Fibroblast of lung (primary cell): Measurements from ENCODE around the gene OXGR1. TPM values are rescaled to one million over a fixed set of nuclear protein-coding genes. Genes with fewer than 3 reads are reported as not detected.

ENCODE experiments used
- DNase-seq, 2 donors: peaks; one replicate each; pipeline versions ENCODE4 v3.0.0 to v3.0.0-alpha.2; 2010; ENCODE audit warnings: low read depth in 2 of 2
- H2AFZ ChIP-seq: 2 replicates; pipeline ENCODE4 v1.5.1; 2012; ENCODE audit warnings: low read length, control low read depth, inconsistent platforms
- H3K27ac ChIP-seq: 2 replicates; pipeline ENCODE4 v1.5.1; 2011; ENCODE audit warnings: low read length, control low read depth; ENCODE audit not compliant: insufficient read depth
- H3K27me3 ChIP-seq: 2 replicates; pipeline ENCODE4 v1.5.1; 2011; ENCODE audit warnings: mild to moderate bottlenecking, low read length; ENCODE audit not compliant: control insufficient read depth, insufficient read depth
- H3K36me3 ChIP-seq: 2 replicates; pipeline ENCODE4 v1.5.1; 2011; ENCODE audit warnings: low read length; ENCODE audit not compliant: control insufficient read depth, insufficient read depth
- H3K4me1 ChIP-seq: 2 replicates; pipeline ENCODE4 v1.5.1; 2011; ENCODE audit warnings: low read length; ENCODE audit not compliant: control insufficient read depth, insufficient read depth; ENCODE audit errors: extremely low read depth
- H3K4me2 ChIP-seq: 2 replicates; pipeline ENCODE4 v1.5.1; 2011; ENCODE audit warnings: low read length, control low read depth; ENCODE audit not compliant: insufficient read depth; ENCODE audit errors: extremely low read depth
- H3K4me3 ChIP-seq, 4 experiments: fragments of 200-600 bp in 1 of 4; sonication (generic) in 1 of 4; replicated peaks in 1 of 4; 2 replicates each; pipeline ENCODE4 v1.5.1; 2011 to 2016; ENCODE audit warnings: low read length in 4 of 4, low read depth in 3 of 4, mild to moderate bottlenecking in 3 of 4, control low read depth in 2 of 4, inconsistent platforms in 1 of 4, mixed read lengths in 1 of 4; ENCODE audit not compliant: insufficient read depth in 1 of 4; ENCODE audit errors: control extremely low read depth in 1 of 4
- H3K79me2 ChIP-seq: 2 replicates; pipeline ENCODE4 v1.5.1; 2012; ENCODE audit warnings: mild to moderate bottlenecking, low read length, inconsistent platforms; ENCODE audit not compliant: control insufficient read depth, insufficient read depth
- H3K9ac ChIP-seq: 2 replicates; pipeline ENCODE4 v1.5.1; 2011; ENCODE audit warnings: mild to moderate bottlenecking, low read length, control low read depth; ENCODE audit not compliant: insufficient read depth
- H3K9me3 ChIP-seq: 2 replicates; pipeline ENCODE4 v1.5.1; 2012; ENCODE audit warnings: low read depth, low read length; ENCODE audit not compliant: control insufficient read depth, insufficient read depth
- H4K20me1 ChIP-seq: 2 replicates; pipeline ENCODE4 v1.5.1; 2011; ENCODE audit warnings: low read length; ENCODE audit not compliant: control insufficient read depth, insufficient read depth; ENCODE audit errors: extremely low read depth
- EZH2 ChIP-seq: IDR thresholded peaks from 2 replicates; pipeline ENCODE4 v1.5.1; 2012; ENCODE audit warnings: low read length, control low read depth, mild to moderate bottlenecking; ENCODE audit errors: missing control alignments
- polyA plus RNA-seq, 2 donors: library from polyadenylated mRNA; depleted of rRNA in 1 of 2; stranded (reverse) in 1 of 2; unstranded in 1 of 2; fragments of >200 nt; gene quantifications; 2 replicates each; pipeline ENCODE4 v1.2.1, GENCODE V29; 2011 to 2012; ENCODE audit warnings: missing spikeins in 1 of 2
- total RNA-seq: library from RNA; depleted of rRNA; stranded (reverse); fragments of >200 nt; gene quantifications from 2 replicates; pipeline ENCODE4 v1.2.1, GENCODE V29; 2014
- TF ChIP-seq, protein P1 (sequence below), 2 donors: IDR thresholded peaks in 1 of 2; conservative IDR thresholded peaks in 1 of 2; 1 replicate in 1 of 2; 2 replicates in 1 of 2; pipeline ENCODE4 v1.5.1; 2011 to 2012; ENCODE audit warnings: low read length in 2 of 2, control low read depth in 1 of 2, inconsistent platforms in 1 of 2, low read depth in 1 of 2, mild to moderate bottlenecking in 1 of 2

Gene OXGR1
- total and polyA plus RNA-seq, 2 donors (not counting 1 experiment from before 2014, with no cell fraction given) = not detected

DNA sequence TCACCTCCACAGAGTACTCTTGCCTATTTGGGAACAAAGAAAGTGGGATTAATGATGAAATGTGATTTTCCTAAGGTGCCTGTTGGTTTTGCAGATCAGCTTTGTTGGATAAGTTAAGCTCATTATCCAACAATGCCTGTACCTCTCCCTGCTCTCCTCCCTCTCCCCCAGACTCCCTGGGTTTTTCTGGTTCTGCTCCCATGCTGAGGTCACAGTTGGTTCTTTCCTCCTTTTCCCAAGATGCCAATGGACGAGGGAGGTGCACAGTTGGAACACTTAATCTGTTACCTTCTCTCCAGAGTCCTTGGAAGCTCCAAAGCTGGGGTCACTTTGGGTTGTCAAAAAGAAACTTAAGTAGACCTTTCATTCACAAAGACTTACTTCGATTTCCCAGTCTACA lies 1.6 kb downstream of the OXGR1 start:
- Histone ChIP-seq H2AFZ (no peak overlapping the region), H3K4me2 (no peak overlapping the region), H3K9me3 (no peaks in the 10 kb centered on the region), H3K4me3 (no peak overlapping the region), H3K9ac (no peak overlapping the region), H3K36me3 (no peaks in the 10 kb centered on the region), H4K20me1 (no peaks in the 10 kb centered on the region), H3K27me3 (peaks cover 18% of the 10 kb centered on the region), H3K4me1 (no peaks in the 10 kb centered on the region), H3K27ac (no peak overlapping the region), H3K79me2 (no peaks in the 10 kb centered on the region)
- no peak for DNase-seq
- TF ChIP-seq EZH2 = no peak
- TF ChIP-seq, protein P1, sequence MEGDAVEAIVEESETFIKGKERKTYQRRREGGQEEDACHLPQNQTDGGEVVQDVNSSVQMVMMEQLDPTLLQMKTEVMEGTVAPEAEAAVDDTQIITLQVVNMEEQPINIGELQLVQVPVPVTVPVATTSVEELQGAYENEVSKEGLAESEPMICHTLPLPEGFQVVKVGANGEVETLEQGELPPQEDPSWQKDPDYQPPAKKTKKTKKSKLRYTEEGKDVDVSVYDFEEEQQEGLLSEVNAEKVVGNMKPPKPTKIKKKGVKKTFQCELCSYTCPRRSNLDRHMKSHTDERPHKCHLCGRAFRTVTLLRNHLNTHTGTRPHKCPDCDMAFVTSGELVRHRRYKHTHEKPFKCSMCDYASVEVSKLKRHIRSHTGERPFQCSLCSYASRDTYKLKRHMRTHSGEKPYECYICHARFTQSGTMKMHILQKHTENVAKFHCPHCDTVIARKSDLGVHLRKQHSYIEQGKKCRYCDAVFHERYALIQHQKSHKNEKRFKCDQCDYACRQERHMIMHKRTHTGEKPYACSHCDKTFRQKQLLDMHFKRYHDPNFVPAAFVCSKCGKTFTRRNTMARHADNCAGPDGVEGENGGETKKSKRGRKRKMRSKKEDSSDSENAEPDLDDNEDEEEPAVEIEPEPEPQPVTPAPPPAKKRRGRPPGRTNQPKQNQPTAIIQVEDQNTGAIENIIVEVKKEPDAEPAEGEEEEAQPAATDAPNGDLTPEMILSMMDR (conservative IDR thresholded peaks at IDR 0.05 in 1 of 2, IDR thresholded peaks at IDR 0.05 in 1 of 2; ENCODE audit: low read depth in 1 of 2, low read length in 2 of 2) = no peak

DNA sequence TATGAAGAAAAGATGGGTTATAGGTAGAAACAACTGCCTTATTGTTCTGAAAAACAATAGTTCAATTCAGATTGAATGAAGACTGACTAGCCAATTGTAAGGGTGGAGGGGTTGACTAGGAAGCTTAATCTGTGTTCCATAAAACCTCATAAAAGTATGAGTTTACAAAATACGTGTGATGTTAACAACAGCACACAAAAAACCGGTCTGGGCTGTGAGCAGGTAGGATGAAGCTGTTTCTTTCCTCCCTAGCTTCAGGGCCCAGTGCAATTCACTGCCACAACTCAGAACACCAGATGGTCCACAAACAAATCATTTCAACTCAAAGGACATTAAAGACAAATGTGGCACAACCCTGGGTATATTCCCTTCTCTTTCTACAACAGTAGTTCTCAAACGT lies 3.2 kb downstream of the OXGR1 start:
- peaks cover 16% of the 10 kb centered on the region for H3K27me3 ChIP-seq
- no peaks in the 10 kb centered on the region for H3K36me3 ChIP-seq
- H3K4me1 ChIP-seq = no peaks in the 10 kb centered on the region
- no peak overlapping the region for H3K27ac ChIP-seq
- H3K4me2 ChIP-seq = no peak overlapping the region
- H3K9me3 ChIP-seq = no peaks in the 10 kb centered on the region
- H3K79me2 ChIP-seq = no peaks in the 10 kb centered on the region
- no peaks in the 10 kb centered on the region for H4K20me1 ChIP-seq
- no peak for DNase-seq
- TF ChIP-seq, protein P1 (conservative IDR thresholded peaks at IDR 0.05 in 1 of 2, IDR thresholded peaks at IDR 0.05 in 1 of 2; ENCODE audit: low read depth in 1 of 2, low read length in 2 of 2) = no peak
- TF ChIP-seq EZH2 = no peak
- no peak overlapping the region for H2AFZ ChIP-seq
- H3K9ac ChIP-seq = no peak overlapping the region
- H3K4me3 ChIP-seq = no peak overlapping the region

DNA sequence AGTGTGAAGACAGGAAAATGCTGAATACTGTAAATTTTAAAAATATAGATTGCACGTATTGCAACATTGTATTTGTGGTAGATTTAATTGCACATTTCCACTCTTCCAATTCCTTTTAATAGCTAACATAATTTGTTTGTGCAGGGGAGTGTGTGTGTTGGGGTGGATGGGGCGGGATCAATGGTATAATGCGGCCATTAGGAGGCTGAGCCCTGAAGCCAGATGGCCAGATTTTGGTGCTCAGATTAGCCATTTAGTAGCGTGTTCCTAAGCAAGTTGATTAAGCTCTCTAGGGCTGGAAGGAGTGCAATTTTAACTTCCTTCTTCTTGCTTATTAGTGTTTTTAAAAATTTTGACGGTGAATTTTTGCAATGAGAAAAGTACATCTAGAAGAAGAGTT lies 5.8 kb downstream of the OXGR1 start:
- TF ChIP-seq, protein P1 (conservative IDR thresholded peaks at IDR 0.05 in 1 of 2, IDR thresholded peaks at IDR 0.05 in 1 of 2; ENCODE audit: low read depth in 1 of 2, low read length in 2 of 2) = no peak
- no peak for TF ChIP-seq EZH2
- Histone ChIP-seq H3K79me2 (no peaks in the 10 kb centered on the region), H3K27me3 (peaks cover 6% of the 10 kb centered on the region), H3K9ac (no peak overlapping the region), H3K4me2 (no peak overlapping the region), H3K4me1 (no peaks in the 10 kb centered on the region), H3K9me3 (no peaks in the 10 kb centered on the region), H3K27ac (no peak overlapping the region), H3K36me3 (no peaks in the 10 kb centered on the region), H4K20me1 (no peaks in the 10 kb centered on the region), H3K4me3 (no peak overlapping the region), H2AFZ (no peak overlapping the region)
- no peak for DNase-seq
